ENCODE measurements around the gene TPO. TPM values are rescaled to one million over a fixed set of nuclear protein-coding genes. Genes with fewer than 3 reads are reported as not detected.
"Not testable (repeated sequence)": the region's sequence is repeated elsewhere in the genome, so short reads cannot be mapped to it uniquely, and the experiment has no call there.

The TPO gene
- polyA plus RNA-seq, 1 experiment: not detected

GRCh38 chr2:1378456-1379150, 34.7 kb upstream of the TPO start:
- Histone ChIP-seq H3K27me3 (ENCODE audit: control insufficient read depth, insufficient read depth, low read length) (no peaks in the 10 kb centered on the region), H3K4me3 (ENCODE audit: low read depth, low read length) (no peak overlapping the region), H3K36me3 (ENCODE audit: control insufficient read depth, insufficient read depth, low read length) (no peaks in the 10 kb centered on the region)
- ChIA-PET POLR2A (no interaction called here), CTCF (no interaction called here)
- no peak for DNase-seq (ENCODE audit: low read depth)
- TF ChIP-seq CTCF (IDR thresholded peaks at IDR 0.05; ENCODE audit: insufficient read depth, low read depth, low read length): no peak

GRCh38 chr2:1381644-1382043, 31.6 kb upstream of the TPO start:
- no peak for TF ChIP-seq CTCF (IDR thresholded peaks at IDR 0.05; ENCODE audit: insufficient read depth, low read depth, low read length)
- no peak overlapping the region for H3K4me3 ChIP-seq (ENCODE audit: low read depth, low read length)
- H3K27me3 ChIP-seq (ENCODE audit: control insufficient read depth, insufficient read depth, low read length): no peaks in the 10 kb centered on the region
- CTCF ChIA-PET: no interaction called here
- POLR2A ChIA-PET: no interaction called here
- DNase-seq (ENCODE audit: low read depth): no peak
- H3K36me3 ChIP-seq (ENCODE audit: control insufficient read depth, insufficient read depth, low read length): no peaks in the 10 kb centered on the region

- H3K4me3 ChIP-seq (ENCODE audit: low read depth, low read length); H3K27me3 ChIP-seq (ENCODE audit: control insufficient read depth, insufficient read depth, low read length); CTCF ChIA-PET; POLR2A ChIA-PET; DNase-seq (ENCODE audit: low read depth); H3K36me3 ChIP-seq (ENCODE audit: control insufficient read depth, insufficient read depth, low read length): not testable (repeated sequence)
Measured at GRCh38 chr2:1387954-1388725, 25.1 kb upstream of the TPO start.

GRCh38 chr2:1390118-1390517, 23.1 kb upstream of the TPO start:
- POLR2A ChIA-PET; H3K27me3 ChIP-seq (ENCODE audit: control insufficient read depth, insufficient read depth, low read length); CTCF ChIA-PET; DNase-seq (ENCODE audit: low read depth); H3K36me3 ChIP-seq (ENCODE audit: control insufficient read depth, insufficient read depth, low read length); H3K4me3 ChIP-seq (ENCODE audit: low read depth, low read length): not testable (repeated sequence)

- H3K36me3 ChIP-seq (ENCODE audit: control insufficient read depth, insufficient read depth, low read length): no peaks in the 10 kb centered on the region
- no peaks in the 10 kb centered on the region for H3K27me3 ChIP-seq (ENCODE audit: control insufficient read depth, insufficient read depth, low read length)
- CTCF ChIA-PET: no interaction called here
- no peak overlapping the region for H3K4me3 ChIP-seq (ENCODE audit: low read depth, low read length)
- POLR2A ChIA-PET: interaction anchor here (0.6 kb wide), 1 partner anchor 522 kb away, joined by 4 read pairs; no protein-coding TSS in a partner anchor
- DNase-seq (ENCODE audit: low read depth): no peak
- TF ChIP-seq CTCF (IDR thresholded peaks at IDR 0.05; ENCODE audit: insufficient read depth, low read depth, low read length): no peak
Measured at GRCh38 chr2:1393321-1393720, 19.9 kb upstream of the TPO start.

- no peak overlapping the region for H3K4me3 ChIP-seq (ENCODE audit: low read depth, low read length)
- ChIA-PET POLR2A (no interaction called here), CTCF (no interaction called here)
- no peak for DNase-seq (ENCODE audit: low read depth)
- TF ChIP-seq CTCF (IDR thresholded peaks at IDR 0.05; ENCODE audit: insufficient read depth, low read depth, low read length): no peak
- no peaks in the 10 kb centered on the region for H3K27me3 ChIP-seq (ENCODE audit: control insufficient read depth, insufficient read depth, low read length)
- H3K36me3 ChIP-seq (ENCODE audit: control insufficient read depth, insufficient read depth, low read length): no peaks in the 10 kb centered on the region
Measured at GRCh38 chr2:1394709-1395408, 18.4 kb upstream of the TPO start.

Data from BJ (cell line).